ENCODE measurements around the gene ATG2B.

ATG2B gene

DNA sequence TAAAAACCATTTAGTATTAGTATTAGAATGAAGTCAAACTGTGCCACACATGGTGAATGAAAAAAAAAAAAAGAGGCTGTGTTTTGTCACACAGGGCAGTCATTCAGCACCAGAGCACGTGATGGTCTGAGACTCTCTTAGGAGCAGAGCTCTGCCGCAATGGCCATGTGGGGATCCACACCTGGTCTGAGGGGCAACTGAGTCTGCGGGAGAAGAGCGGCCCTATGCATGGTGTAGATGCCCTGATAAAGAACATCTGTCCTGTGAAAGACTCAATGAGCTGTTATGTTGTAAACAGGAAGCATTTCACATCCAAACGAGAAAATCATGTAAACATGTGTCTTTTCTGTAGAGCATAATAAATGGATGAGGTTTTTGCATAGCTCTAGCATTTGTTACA lies 119.4 kb downstream of the ATG2B start:
- Mint-ChIP-seq H3K27ac (no peak overlapping the region), H3K4me1 (no peaks in the 10 kb centered on the region), H3K27me3 (no peaks in the 10 kb centered on the region), H3K4me3 (no peak overlapping the region), H3K9me3 (no peaks in the 10 kb centered on the region), H3K36me3 (no peaks in the 10 kb centered on the region)

GRCh38 chr14:96242126-96242525 lies 121.0 kb downstream of the ATG2B start:
- Mint-ChIP-seq H3K4me3 (no peak overlapping the region), H3K9me3 (no peaks in the 10 kb centered on the region), H3K36me3 (no peaks in the 10 kb centered on the region), H3K27ac (no peak overlapping the region), H3K27me3 (no peaks in the 10 kb centered on the region), H3K4me1 (no peaks in the 10 kb centered on the region)

DNA sequence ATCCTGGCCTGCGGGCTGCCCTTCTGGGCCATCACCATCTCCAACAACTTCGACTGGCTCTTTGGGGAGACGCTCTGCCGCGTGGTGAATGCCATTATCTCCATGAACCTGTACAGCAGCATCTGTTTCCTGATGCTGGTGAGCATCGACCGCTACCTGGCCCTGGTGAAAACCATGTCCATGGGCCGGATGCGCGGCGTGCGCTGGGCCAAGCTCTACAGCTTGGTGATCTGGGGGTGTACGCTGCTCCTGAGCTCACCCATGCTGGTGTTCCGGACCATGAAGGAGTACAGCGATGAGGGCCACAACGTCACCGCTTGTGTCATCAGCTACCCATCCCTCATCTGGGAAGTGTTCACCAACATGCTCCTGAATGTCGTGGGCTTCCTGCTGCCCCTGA lies 122.5 kb downstream of the ATG2B start:
- Mint-ChIP-seq H3K4me3 (no peak overlapping the region), H3K36me3 (no peaks in the 10 kb centered on the region), H3K9me3 (no peaks in the 10 kb centered on the region), H3K4me1 (no peaks in the 10 kb centered on the region), H3K27me3 (no peaks in the 10 kb centered on the region), H3K27ac (no peak overlapping the region)

DNA sequence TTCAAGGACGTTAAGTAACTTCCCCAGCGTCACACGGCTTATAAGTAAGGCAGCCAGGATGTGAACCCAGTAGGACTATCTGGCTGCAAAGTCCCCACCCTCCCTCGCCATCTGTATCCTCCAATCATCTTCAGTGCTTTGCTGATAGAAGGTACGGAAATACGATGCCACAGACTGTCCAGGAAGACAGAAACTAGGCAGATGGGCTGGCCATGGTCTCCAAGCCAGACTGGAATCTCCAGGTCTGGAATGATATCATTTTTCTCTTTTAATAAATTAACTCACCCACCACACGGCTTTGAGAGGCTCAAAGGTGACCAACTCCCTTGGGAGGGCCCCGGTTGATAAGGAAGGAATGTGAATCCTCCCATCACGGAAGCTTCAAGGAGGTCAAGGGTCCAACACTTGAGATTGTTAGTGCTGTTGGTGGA lies 123.4 kb downstream of the ATG2B start:
- Mint-ChIP-seq H3K36me3 (no peaks in the 10 kb centered on the region), H3K4me3 (no peak overlapping the region), H3K27me3 (no peaks in the 10 kb centered on the region), H3K4me1 (no peaks in the 10 kb centered on the region), H3K9me3 (no peaks in the 10 kb centered on the region), H3K27ac (no peak overlapping the region)

DNA sequence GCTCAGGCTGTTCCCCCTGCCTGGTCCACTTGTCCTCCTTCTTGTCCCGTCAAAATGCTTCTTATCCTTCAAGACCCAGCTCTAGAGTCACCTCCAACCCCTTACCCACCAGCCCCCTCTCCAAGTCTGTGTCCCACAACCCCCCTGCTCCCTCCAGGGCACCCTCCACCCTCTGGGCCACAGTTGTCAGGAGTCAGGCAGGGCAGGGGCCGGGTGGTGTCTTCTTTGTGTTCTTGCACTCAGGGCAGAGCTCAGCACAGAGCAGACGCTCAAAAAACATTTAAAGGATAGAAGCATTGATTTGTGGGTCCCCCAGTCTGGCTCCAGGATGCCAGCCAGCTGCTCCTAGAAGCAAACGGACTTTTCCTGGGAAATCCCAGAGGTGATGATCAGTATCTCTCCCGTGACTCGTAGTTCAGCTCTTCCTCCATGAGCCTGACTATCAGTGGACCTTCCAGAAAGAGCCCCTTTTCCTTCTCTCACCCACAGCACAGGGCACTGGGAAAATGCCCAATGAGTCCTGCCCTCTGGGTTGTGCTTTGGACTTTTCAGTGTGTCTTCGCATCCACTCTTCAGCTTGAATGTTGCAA lies 124.4 kb downstream of the ATG2B start:
- Mint-ChIP-seq H3K27me3 (no peaks in the 10 kb centered on the region), H3K9me3 (no peaks in the 10 kb centered on the region), H3K27ac (no peak overlapping the region), H3K4me3 (no peak overlapping the region), H3K36me3 (no peaks in the 10 kb centered on the region), H3K4me1 (no peaks in the 10 kb centered on the region)

DNA sequence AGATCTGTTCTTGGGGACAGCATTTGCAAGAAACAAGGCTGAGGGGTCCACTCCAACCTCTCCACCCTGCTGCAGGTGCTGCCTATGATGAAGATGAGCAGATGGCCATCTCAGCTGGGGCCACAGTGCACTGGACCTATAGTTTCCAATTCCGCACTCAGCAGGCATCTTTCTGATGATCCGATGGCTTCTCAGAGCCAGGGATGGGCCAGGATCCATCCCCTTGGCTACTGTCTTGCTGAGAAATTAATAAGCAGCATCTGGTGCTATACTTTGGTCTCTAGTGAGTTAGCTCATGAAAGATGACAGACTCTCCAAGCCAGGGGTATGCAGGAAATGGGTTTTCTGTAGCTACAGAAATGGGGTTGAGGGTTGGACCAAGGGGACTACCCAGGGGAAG lies 125.5 kb downstream of the ATG2B start:
- Mint-ChIP-seq H3K4me1 (no peaks in the 10 kb centered on the region), H3K4me3 (no peak overlapping the region), H3K36me3 (no peaks in the 10 kb centered on the region), H3K27me3 (no peaks in the 10 kb centered on the region), H3K27ac (no peak overlapping the region), H3K9me3 (no peaks in the 10 kb centered on the region)

GRCh38 chr14:96235426-96235825 lies 127.7 kb downstream of the ATG2B start:
- H3K27me3 Mint-ChIP-seq: no peaks in the 10 kb centered on the region
- no peaks in the 10 kb centered on the region for H3K9me3 Mint-ChIP-seq
- H3K27ac Mint-ChIP-seq: no peak overlapping the region
- H3K4me1 Mint-ChIP-seq: no peaks in the 10 kb centered on the region
- H3K36me3 Mint-ChIP-seq: no peaks in the 10 kb centered on the region
- no peak overlapping the region for H3K4me3 Mint-ChIP-seq

DNA sequence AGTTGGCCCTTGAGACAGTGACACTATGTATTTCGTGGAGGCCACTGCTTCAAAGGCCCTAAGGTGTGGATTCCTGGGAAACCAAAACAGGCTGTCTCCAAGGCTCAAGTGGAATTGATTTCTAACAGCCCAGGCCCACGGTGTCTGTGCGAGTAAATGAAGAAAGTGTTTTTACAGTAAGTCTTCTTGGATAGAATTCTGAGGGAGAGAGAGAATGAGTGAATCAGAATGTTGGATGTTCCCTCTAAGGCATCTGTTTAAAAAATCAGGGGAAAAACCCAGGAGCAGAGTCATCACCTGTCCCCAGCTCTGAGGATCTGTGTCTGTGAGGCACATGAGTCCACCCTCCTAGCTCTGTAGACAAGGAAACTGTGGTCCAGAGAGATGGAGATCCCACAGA lies 129.5 kb downstream of the ATG2B start:
- H3K4me1 Mint-ChIP-seq: no peaks in the 10 kb centered on the region
- H3K36me3 Mint-ChIP-seq: no peaks in the 10 kb centered on the region
- H3K27ac Mint-ChIP-seq: no peak overlapping the region
- no peaks in the 10 kb centered on the region for H3K9me3 Mint-ChIP-seq
- H3K4me3 Mint-ChIP-seq: no peak overlapping the region
- no peaks in the 10 kb centered on the region for H3K27me3 Mint-ChIP-seq

DNA sequence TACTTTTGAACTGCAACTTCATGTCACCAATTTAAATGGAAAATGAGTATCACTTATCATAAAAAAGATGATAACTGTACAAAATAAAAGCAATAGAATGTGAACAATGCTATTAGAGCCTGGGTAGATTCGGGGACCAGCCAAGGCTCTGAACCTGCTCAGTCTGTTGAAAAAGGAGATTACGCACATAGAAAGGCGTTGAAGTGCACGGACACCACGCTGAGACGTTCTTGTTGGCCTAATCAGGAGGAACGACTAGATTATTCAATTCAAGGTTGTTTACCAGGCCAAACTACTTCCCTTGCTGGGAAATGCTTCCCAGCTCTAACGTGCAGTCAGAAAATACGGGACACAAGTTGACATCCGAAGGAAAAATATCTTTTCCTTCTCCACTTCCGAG lies 130.6 kb downstream of the ATG2B start:
- H3K27me3 Mint-ChIP-seq: no peaks in the 10 kb centered on the region
- H3K4me3 Mint-ChIP-seq: no peak overlapping the region
- H3K27ac Mint-ChIP-seq: no peak overlapping the region
- peaks cover 5% of the 10 kb centered on the region for H3K9me3 Mint-ChIP-seq
- no peaks in the 10 kb centered on the region for H3K36me3 Mint-ChIP-seq
- no peaks in the 10 kb centered on the region for H3K4me1 Mint-ChIP-seq

GRCh38 chr14:96231526-96232130 lies 131.5 kb downstream of the ATG2B start:
- no peaks in the 10 kb centered on the region for H3K4me1 Mint-ChIP-seq
- H3K27ac Mint-ChIP-seq: no peak overlapping the region
- no peaks in the 10 kb centered on the region for H3K36me3 Mint-ChIP-seq
- peaks cover 5% of the 10 kb centered on the region for H3K9me3 Mint-ChIP-seq
- H3K27me3 Mint-ChIP-seq: no peaks in the 10 kb centered on the region
- no peak overlapping the region for H3K4me3 Mint-ChIP-seq

GRCh38 chr14:96231056-96231455 lies 132.1 kb downstream of the ATG2B start:
- H3K27ac Mint-ChIP-seq: no peak overlapping the region
- H3K4me3 Mint-ChIP-seq: no peak overlapping the region
- H3K9me3 Mint-ChIP-seq: peaks cover 5% of the 10 kb centered on the region
- no peaks in the 10 kb centered on the region for H3K36me3 Mint-ChIP-seq
- H3K27me3 Mint-ChIP-seq: no peaks in the 10 kb centered on the region
- no peaks in the 10 kb centered on the region for H3K4me1 Mint-ChIP-seq

GRCh38 chr14:96229315-96229714 lies 133.8 kb downstream of the ATG2B start:
- no peaks in the 10 kb centered on the region for H3K27me3 Mint-ChIP-seq
- H3K36me3 Mint-ChIP-seq: no peaks in the 10 kb centered on the region
- no peak overlapping the region for H3K4me3 Mint-ChIP-seq
- no peaks in the 10 kb centered on the region for H3K4me1 Mint-ChIP-seq
- peaks cover 5% of the 10 kb centered on the region for H3K9me3 Mint-ChIP-seq
- H3K27ac Mint-ChIP-seq: no peak overlapping the region

Measured in activated naive CD4-positive, alpha-beta T cell treated with anti-CD3 and anti-CD28 coated beads, Interleukin-2, amount 50 U/mL, for 24 hours (primary cell).